HG02642 (cell line): ENCODE data around the gene RPL10A.
A peak's percentile ranks its signal among the peaks of the same experiment; 100 is the strongest.

Experiments
- ATAC-seq: cut with Tn5 transposase; IDR thresholded peaks from one replicate; pipeline ENCODE4 v1.9.1; 2021; ENCODE audit warnings: mild to moderate bottlenecking; ENCODE audit not compliant: unreplicated experiment, poor library complexity

The RPL10A gene

DNA sequence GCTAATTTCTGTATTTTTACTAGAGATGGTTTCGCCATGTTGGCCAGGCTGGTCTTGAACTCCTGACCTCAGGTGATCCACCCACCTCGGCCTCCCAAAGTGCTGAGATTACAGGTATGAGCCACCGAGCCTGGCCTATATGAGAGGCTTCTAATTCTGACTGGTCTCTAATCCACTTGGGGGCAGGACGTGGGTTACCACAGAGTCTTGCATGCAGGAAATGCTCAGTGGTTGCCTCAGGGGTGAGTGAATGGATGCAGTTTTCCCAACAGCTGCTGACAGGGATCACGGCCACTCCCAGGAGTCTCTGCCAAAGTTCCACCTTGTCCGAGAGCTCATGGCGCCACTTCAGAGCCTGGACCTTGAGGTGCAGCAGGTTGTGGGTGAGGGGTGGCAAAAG, 22.5 kb upstream of the RPL10A start:
- ATAC-seq, result no peak

DNA sequence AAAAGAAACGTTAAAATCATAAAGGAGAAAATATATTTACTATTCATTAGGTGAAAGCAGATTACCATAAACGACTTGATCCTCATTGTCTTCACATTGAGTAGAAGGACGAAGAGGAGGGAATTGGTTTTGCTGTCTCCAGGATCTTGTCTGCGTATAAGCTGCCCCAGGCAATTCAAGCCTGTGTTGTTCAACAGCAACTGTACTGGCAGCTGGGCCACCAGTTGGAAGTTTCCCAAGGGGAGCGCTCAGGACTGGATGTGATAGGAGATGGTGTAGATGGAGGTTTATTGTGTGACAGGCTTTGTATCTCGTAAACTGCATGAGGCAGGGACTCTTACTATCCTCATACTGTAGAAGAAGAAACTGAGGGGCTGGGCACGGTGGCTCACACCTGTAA, 20.0 kb upstream of the RPL10A start:
- no peak for ATAC-seq

DNA sequence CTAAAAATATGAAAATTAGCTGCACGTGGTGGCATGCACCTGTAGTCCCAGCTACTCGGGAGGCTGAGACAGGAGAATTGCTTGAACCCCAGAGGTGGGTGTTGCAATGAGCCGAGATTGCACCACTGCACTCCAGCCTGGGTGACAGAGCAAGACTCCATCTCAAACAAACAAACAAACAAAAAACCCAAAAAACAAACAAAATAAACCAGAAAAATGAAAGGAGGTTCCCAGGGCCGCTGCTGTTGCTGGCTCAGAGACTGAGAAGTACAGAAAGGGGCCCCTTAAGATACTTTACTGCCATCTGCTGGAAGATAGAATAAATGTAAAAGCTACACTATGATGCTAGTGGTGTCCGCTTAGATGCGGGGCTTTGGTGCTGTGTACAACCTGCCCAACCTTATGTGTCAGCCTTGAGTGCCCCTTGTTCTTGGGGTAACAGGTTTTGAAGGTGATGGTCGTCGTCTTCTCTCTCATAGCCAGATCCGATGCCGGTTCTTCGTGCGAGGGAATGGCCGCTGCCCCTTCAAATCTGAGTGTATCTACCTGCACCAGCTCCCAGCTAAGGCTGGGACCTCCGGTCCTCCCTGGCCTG, 18.8 kb upstream of the RPL10A start:
- no peak for ATAC-seq

DNA sequence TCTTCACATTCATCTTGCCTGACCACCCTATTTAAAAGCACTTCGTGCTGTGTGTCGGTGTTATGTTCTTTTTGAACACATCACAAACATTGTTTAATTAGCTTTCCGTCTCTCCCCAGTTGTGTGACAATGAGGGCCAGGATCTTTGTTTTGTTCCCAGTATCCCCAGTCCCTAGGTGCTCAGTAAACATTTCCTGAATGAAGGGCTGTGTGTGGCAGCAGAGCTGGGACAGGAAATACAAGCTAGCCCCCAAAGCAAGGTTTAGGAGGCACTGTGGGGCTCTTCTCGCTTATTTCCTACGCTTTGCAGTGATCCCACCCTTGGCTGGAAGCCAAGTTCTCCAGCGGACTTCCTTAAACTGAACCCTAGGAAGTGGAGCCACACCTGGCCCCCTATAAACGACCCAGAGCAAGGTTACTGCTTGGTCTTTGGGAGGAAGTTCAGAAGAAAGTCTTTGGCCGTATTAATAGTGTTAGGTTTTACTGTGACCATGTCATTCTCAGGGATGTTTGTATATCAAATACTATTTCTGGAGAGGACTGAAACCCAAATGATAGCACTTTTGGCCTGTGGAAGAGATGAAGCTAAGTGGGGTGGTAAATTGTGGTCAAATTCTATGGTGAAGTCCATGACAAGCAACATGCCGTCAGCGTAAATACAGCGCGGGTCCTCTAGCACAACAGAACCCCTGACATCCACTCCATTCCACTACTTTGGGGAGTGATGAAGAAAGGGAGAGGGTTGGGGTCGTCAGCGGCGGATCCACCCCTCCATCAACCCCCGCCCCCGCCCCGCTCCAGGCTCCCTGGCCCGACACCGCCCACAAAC, 16.6 kb upstream of the RPL10A start:
- ATAC-seq, result no peak

DNA sequence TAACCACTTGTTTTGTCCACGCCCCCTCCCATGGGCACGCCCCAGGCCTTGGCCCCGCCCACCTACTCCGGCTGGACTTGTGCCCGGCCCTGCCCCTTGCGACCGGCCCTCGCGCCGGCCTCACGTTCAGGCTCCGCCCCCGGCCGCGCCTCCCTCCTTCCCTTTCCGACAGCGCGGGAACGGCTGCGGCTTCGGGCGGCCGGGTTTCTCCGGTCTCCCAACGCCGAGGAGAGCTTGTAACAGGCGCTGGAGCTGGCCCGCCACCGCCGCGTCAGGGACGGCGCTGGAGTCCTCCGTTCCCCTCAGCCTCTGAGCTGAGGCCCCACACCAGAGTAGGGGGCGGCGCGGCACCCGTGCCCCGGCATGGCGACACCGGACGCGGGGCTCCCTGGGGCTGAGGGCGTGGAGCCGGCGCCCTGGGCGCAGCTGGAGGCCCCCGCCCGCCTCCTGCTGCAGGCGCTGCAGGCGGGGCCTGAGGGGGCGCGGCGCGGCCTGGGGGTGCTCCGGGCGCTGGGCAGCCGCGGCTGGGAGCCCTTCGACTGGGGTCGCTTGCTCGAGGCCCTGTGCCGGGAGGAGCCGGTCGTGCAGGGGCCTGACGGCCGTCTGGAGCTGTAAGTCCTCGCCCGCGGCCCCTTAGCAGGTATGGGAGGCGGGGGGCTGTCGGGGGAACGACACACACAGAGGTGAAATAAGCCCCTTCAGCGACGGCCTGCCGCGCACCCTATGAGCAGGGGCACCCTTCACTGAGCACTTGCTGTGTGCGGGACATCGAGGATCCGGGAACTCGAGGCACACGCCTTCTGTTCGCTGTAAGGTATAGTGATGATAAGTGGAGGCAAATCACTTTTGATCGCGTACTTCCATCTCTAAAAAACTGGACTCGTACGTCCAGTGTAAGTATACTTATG, 15.8 kb upstream of the RPL10A start, which contains the start of gene FANCE:
Gene FANCE (plus strand): TSS at position 156 of the 908 bp plus-strand sequence. CDS start 208 bp downstream, at position 364.
- peak; percentile 93 for ATAC-seq

- no peak for ATAC-seq
These were observed 15.0 kb upstream of the RPL10A start for GRCh38 chr6:35453236-35453635.

GRCh38 chr6:35454391-35455110, 13.7 kb upstream of the RPL10A start:
- ATAC-seq, result no peak

DNA sequence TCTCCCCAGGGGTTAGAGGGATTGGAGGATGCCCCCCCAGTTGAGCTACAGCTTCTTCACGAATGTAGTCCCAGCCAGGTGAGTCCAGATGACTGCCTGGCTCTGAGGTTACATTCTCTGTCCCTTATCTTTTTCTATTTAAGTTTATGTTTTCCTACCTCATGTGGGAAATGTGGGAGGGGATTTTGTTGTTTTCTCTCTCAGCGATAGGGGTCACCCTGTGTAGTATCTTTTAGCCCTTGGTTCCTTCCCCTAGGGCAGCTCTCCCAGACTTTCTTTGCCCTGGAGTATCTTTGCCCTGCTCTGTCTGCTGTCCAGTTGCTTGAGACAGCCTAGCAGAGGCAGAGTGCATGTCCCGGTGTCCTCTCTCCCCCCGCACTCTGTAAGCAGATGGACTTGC, 10.3 kb upstream of the RPL10A start:
- ATAC-seq, result no peak

DNA sequence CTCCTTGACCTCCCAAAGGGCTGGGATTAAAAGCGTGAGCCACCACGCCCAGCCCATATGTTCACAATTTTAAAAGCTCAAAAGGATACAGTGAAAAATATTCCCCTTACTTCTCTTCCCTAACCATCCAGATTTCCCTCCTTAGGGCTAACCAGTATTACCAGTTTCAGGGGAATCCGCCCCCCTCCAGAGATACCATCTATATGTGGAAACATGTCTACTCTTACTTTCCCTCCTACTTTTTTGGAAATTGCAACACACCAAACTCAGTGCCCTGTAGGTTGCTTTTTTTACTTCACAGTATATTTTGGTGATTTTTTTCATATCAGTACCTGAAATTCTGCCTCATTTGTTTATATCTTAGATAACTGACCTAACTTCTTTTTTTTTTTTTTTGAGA, 6.9 kb upstream of the RPL10A start:
- no peak for ATAC-seq

GRCh38 chr6:35463292-35463691, 4.9 kb upstream of the RPL10A start:
- no peak for ATAC-seq

GRCh38 chr6:35465646-35466045, 2.6 kb upstream of the RPL10A start:
- no peak for ATAC-seq

DNA sequence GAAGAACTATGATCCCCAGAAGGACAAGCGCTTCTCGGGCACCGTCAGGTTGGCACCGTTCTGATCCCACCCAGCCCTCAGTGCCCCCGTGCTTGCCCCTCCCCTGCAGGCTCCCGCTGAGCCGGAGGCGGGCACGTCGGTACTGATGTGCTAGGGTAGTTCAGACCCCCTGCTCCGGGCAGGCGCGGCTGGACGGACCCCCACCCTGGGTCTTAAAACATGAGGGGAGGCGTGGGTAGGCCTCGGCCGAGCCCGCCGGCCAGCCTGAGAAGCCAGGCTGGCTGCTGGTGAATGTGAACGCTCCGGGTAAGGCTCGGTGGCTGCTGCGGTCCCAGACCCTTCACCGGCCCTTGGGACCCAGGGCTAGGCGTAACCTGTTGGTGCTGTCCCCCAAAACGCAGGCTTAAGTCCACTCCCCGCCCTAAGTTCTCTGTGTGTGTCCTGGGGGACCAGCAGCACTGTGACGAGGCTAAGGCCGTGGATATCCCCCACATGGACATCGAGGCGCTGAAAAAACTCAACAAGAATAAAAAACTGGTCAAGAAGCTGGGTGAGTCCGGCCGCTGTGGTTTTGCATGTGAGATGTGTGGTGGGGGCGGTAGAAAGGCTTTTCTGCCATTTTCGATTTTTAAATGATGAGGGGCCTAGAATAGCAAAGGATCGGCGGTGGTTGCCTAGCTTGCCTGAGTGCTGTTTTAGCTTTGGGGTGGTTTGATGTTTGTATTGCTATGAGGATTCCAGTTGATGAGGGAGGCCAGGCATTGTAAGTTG, 964 bp downstream of the RPL10A start:
- ATAC-seq, result peak; percentile 8

DNA sequence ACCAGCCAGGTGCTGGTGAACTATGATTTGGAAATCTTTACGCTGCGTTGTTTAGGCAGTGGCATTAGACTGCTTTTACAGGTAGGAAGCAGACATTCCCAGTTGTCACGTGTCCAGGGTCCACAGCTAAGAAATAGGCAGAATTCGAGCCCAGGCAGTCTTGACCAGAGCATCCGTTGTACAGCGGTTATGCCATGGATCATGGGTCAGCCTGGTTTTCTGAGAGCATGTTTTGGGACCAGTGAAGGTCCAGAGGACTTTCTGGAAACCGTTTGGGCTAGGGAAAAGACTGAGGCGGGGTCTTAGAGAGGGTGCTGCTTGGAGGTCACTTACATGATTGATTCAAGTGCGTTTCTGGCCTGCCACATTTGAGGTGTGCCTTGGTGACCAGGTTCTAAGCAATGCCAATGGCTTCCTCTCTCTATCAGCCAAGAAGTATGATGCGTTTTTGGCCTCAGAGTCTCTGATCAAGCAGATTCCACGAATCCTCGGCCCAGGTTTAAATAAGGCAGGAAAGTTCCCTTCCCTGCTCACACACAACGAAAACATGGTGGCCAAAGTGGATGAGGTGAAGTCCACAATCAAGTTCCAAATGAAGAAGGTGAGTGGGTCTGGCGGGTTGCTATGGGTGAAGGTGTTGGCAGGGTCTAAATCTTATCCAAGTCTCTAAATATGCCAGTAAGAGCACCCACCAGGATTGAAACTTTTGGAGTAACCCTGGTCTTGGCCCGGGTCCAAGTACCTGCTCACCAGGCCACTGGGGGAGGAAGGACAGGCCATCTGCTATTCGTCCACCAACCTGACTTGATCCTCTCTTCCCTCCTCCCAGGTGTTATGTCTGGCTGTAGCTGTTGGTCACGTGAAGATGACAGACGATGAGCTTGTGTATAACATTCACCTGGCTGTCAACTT, 1.8 kb downstream of the RPL10A start:
- ATAC-seq, result no peak

GRCh38 chr6:35470663-35471120, 2.5 kb downstream of the RPL10A start:
- no peak for ATAC-seq

DNA sequence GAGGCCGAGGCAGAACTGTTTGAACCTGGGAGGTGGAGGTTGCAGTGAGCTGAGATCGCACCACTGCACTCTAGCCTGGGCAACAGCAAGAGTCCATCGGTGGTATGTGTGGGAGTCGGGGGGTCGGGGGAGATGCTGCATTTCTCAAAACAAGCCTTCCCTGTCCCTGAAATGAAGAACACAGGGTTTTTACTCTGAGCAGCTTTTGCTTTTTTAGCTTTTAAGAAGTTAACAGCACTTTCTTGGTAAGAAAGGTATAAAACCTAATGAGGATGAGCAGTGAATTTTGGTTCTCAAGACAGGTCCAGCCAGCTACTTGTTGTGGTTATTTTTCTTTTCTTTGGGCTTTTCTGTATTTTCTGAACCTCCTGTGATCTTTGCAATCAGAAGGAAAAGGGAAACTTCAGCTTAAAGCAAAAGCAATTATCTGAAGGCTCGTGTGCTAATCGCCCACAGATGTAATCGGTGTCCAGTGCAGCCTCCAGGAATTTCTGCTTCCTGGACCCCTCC, 3.7 kb downstream of the RPL10A start:
- ATAC-seq, result no peak

- ATAC-seq, result no peak
These were observed 5.1 kb downstream of the RPL10A start for GRCh38 chr6:35473075-35473849.

- no peak for ATAC-seq
These were observed 5.6 kb downstream of the RPL10A start for GRCh38 chr6:35473850-35474130.
